HEK293T (cell line): Measurements from ENCODE around the gene SLC35E1.

Experiments
- ARNT ChIP-seq: fragments of 450-650 bp; IDR thresholded peaks from 2 replicates; pipeline ENCODE4 v1.6.1; 2017; ENCODE audit warnings: mild to moderate bottlenecking
- BHLHE40 ChIP-seq: fragments of 450-650 bp; IDR thresholded peaks from 2 replicates; pipeline ENCODE4 v1.6.1; 2016; ENCODE audit warnings: mild to moderate bottlenecking, moderate library complexity, borderline replicate concordance
- CTBP1 ChIP-seq: fragments of 450-650 bp; IDR thresholded peaks from 2 replicates; pipeline ENCODE4 v1.6.1; 2016; ENCODE audit warnings: borderline replicate concordance
- ELF4 ChIP-seq: fragments of 450-650 bp; IDR thresholded peaks from 2 replicates; pipeline ENCODE4 v1.6.1; 2017; ENCODE audit warnings: antibody characterized with exemption
- FOXA1 ChIP-seq: fragments of 450-650 bp; IDR thresholded peaks from 2 replicates; pipeline ENCODE4 v1.6.1; 2016; ENCODE audit warnings: mild to moderate bottlenecking
- FOXK2 ChIP-seq: fragments of 450-650 bp; IDR thresholded peaks from 2 replicates; pipeline ENCODE4 v1.6.1; 2016; ENCODE audit warnings: mild to moderate bottlenecking
- FOXM1 ChIP-seq: fragments of 450-650 bp; IDR thresholded peaks from 2 replicates; pipeline ENCODE4 v1.6.1; 2017; ENCODE audit warnings: mild to moderate bottlenecking, borderline replicate concordance
- L3MBTL2 ChIP-seq: fragments of 450-650 bp; conservative IDR thresholded peaks from 2 replicates; pipeline ENCODE4 v1.6.1; 2016; ENCODE audit warnings: mild to moderate bottlenecking
- LEF1 ChIP-seq: fragments of 450-650 bp; IDR thresholded peaks from 2 replicates; pipeline ENCODE4 v1.6.1; 2017; ENCODE audit warnings: mild to moderate bottlenecking, borderline replicate concordance
- SP1 ChIP-seq: fragments of 450-650 bp; IDR thresholded peaks from 2 replicates; pipeline ENCODE4 v1.6.1; 2017
- SUZ12 ChIP-seq: fragments of 450-650 bp; IDR thresholded peaks from 2 replicates; pipeline ENCODE4 v1.6.1; 2016; ENCODE audit warnings: mild to moderate bottlenecking
- TARDBP ChIP-seq: fragments of 450-650 bp; IDR thresholded peaks from 2 replicates; pipeline ENCODE4 v1.6.1; 2016
- ZNF384 ChIP-seq: fragments of 450-650 bp; IDR thresholded peaks from 2 replicates; pipeline ENCODE4 v1.6.1; 2016
- TF ChIP-seq, protein P1 (sequence below): fragments of 450-650 bp; IDR thresholded peaks from 2 replicates; pipeline ENCODE4 v1.6.1; 2016

DNA sequence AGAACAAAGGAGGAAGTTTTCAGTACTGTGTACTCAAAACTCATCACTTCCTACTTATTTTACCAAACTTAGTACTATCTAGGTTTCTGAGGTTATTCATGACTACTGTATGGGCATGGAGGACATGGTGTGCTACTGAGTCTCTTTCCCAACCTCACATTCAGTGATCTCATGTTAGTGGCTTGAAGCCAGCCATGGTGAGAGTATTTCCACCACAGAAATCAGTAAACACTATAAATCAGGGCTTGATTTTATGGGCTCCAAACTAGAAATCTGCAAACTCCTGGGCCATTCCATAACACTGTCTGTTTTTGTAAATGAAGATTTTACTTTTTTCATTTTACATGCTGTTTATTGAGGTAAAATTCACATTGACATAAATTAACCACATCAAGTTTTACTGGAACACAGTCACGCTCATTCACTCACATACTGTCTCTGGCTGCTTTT is 36.1 kb upstream of the SLC35E1 start:
- TF ChIP-seq SP1 (no peak), FOXM1 (no peak), FOXK2 (no peak), SUZ12 (no peak), TARDBP (no peak), BHLHE40 (no peak), ZNF384 (no peak), ELF4 (no peak), ARNT (0 out of 2 replicates have a peak, but pooled peaks have one; percentile 32), FOXA1 (no peak), L3MBTL2 (no peak), LEF1 (no peak), CTBP1 (no peak)
- TF ChIP-seq, protein P1, sequence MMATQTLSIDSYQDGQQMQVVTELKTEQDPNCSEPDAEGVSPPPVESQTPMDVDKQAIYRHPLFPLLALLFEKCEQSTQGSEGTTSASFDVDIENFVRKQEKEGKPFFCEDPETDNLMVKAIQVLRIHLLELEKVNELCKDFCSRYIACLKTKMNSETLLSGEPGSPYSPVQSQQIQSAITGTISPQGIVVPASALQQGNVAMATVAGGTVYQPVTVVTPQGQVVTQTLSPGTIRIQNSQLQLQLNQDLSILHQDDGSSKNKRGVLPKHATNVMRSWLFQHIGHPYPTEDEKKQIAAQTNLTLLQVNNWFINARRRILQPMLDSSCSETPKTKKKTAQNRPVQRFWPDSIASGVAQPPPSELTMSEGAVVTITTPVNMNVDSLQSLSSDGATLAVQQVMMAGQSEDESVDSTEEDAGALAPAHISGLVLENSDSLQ, result peak; percentile 61
